HCT116 (cell line): ENCODE data around the gene KIF26B.

ENCODE experiments used
- CTCF ChIP-seq, 3 experiments: fragments of 200-600 bp in 1 of 3; sonication (generic) in 1 of 3; IDR thresholded peaks in 2 of 3; conservative IDR thresholded peaks in 1 of 3; 2 replicates each; pipeline ENCODE4 v1.5.1; 2012 to 2017; ENCODE audit warnings: low read depth in 2 of 3, low read length in 2 of 3, antibody characterized with exemption in 1 of 3, borderline replicate concordance in 1 of 3, control low read depth in 1 of 3, mild to moderate bottlenecking in 1 of 3, mixed read lengths in 1 of 3, mixed run types in 1 of 3, moderate library complexity in 1 of 3; ENCODE audit not compliant: insufficient read depth in 1 of 3
- EZH2 ChIP-seq: fragments of 200-600 bp; sonication (generic); IDR thresholded peaks from 2 replicates; pipeline ENCODE4 v1.6.1; 2017; ENCODE audit warnings: antibody characterized with exemption, mixed run types
- EZH2phosphoT487 ChIP-seq: fragments of 200-600 bp; IDR thresholded peaks from 2 replicates; pipeline ENCODE4 v1.6.1; 2018; ENCODE audit warnings: antibody characterized with exemption, borderline replicate concordance
- FOSL1 ChIP-seq: IDR thresholded peaks from 2 replicates; pipeline ENCODE4 v1.6.1; 2012; ENCODE audit warnings: low read depth
- MAX ChIP-seq: IDR thresholded peaks from 2 replicates; pipeline ENCODE4 v1.6.1; 2012
- POLR2AphosphoS5 ChIP-seq: IDR thresholded peaks from 2 replicates; pipeline ENCODE4 v1.6.1; 2011; ENCODE audit warnings: mild to moderate bottlenecking, low read depth, low read length, moderate library complexity
- TF ChIP-seq, protein P1 (sequence below): IDR thresholded peaks from 2 replicates; pipeline ENCODE4 v1.6.1; 2012

- TF ChIP-seq CTCF (IDR thresholded peaks at IDR 0.05 in 2 of 3, conservative IDR thresholded peaks at IDR 0.05 in 1 of 3; ENCODE audit: borderline replicate concordance in 1 of 3, insufficient read depth in 1 of 3, low read depth in 2 of 3, low read length in 2 of 3) (no peak), FOSL1 (no peak), EZH2phosphoT487 (no peak), POLR2AphosphoS5 (no peak), MAX (no peak), EZH2 (no peak)
- TF ChIP-seq, protein P1, sequence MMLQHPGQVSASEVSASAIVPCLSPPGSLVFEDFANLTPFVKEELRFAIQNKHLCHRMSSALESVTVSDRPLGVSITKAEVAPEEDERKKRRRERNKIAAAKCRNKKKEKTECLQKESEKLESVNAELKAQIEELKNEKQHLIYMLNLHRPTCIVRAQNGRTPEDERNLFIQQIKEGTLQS, result no peak
Measured at GRCh38 chr1:245148069-245148468, 6.7 kb upstream of the KIF26B start.
